AG08396 (cell line): ENCODE measurements around the gene PFDN2.

ENCODE experiments used
- DNase-seq: peaks from one replicate; pipeline ENCODE4 v3.0.0; 2012; ENCODE audit warnings: low spot score, mixed read lengths

The PFDN2 gene, protein sequence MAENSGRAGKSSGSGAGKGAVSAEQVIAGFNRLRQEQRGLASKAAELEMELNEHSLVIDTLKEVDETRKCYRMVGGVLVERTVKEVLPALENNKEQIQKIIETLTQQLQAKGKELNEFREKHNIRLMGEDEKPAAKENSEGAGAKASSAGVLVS

DNA sequence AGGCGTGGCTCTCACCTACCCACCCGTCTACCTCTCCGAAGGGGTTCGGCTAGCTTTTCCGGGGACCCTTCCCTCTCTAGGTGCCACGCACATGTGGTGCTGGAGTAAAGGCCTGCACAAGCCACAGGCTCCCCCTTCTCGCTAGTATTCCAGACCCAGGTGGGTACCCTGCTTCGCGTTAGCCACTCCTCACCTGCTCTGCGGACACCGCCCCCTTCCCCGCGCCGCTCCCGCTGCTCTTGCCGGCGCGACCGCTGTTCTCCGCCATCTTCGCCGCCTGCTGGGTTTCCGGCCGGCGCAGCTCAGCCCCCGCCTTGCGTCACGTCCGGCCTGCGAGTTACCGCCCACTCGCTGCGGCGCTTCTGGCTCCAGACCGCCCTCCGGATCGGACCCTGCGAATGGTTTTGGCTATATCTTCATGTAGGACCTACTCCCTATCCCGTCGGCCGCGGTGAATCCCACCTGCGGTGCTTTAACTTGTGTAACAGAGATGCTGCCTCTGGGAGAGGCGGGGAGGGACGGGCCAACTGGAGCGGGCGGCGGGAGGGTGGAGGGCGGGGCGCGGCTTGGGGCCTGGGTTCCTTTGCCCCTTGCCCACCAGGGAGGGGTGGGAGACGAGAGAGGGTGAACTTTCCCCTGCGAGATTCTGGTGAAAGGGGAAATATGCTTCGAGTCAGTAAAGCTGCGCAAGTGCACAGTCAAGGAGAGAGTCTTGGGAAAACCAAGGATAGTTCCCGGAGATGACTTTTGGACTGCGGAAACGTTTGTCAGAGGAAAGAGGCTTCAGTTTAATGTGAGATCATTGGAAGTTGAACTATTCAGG is at the start of gene PFDN2, which contains the start of gene NIT1:
PFDN2 (minus strand) TSS at position 279 of the 823 bp plus-strand sequence; CDS start at position 268, 11 bp downstream.
NIT1 (plus strand) TSS at position 347 of the 823 bp plus-strand sequence; CDS start at position 419, 72 bp downstream.
- peak; percentile 94 for DNase-seq

GRCh38 chr1:161166669-161167548 is 49.1 kb upstream of the PFDN2 start:
- DNase-seq = no peak

- DNase-seq = peak; percentile 91
Observed at GRCh38 chr1:161165742-161166668, 48.2 kb upstream of the PFDN2 start, which contains the start of gene PPOX. Gene PPOX (plus strand): TSS chr1:161166426. CDS start chr1:161166848, 422 bp downstream.

- DNase-seq = no peak
Observed at GRCh38 chr1:161164901-161165610, 47.2 kb upstream of the PFDN2 start.

GRCh38 chr1:161163793-161164192 is 46.0 kb upstream of the PFDN2 start:
- DNase-seq = no peak

DNA sequence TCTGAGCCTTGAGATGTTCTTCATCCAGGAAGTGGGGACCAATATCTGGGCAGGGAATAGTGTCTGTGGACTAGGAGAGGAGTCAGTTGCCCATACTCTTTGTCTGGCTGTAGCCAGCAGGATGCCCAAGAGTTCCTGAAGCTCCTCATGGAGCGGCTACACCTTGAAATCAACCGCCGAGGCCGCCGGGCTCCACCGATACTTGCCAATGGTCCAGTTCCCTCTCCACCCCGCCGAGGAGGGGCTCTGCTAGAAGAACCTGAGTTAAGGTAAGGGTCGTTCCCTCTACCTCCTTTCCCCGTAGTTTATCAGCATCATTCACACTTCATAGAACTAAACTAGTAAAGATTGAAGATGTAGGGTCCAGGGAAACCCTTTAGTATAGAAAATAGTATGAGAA is 45.0 kb upstream of the PFDN2 start:
- DNase-seq = no peak

- no peak for DNase-seq
Observed at GRCh38 chr1:161162052-161162451, 44.2 kb upstream of the PFDN2 start.

DNA sequence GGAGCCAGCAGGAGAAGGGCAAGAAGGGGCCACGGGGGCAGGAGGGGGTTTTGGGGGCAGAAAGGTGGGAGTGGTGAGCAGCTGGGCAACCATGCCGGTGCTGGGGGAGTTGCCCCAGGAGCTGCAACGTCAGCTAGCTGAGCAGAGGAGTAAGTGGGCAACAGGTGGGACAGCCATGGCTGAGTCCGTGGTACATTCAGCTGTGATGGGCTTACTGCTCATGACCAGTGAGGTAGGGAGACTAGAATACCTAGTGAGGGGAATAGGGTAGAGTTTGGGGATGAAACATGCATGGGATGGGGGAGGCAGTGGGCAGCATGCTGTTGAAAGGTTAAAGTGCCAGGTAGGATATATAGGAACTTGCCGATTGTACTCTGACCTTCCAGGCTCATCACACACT is 43.8 kb upstream of the PFDN2 start:
- no peak for DNase-seq

DNA sequence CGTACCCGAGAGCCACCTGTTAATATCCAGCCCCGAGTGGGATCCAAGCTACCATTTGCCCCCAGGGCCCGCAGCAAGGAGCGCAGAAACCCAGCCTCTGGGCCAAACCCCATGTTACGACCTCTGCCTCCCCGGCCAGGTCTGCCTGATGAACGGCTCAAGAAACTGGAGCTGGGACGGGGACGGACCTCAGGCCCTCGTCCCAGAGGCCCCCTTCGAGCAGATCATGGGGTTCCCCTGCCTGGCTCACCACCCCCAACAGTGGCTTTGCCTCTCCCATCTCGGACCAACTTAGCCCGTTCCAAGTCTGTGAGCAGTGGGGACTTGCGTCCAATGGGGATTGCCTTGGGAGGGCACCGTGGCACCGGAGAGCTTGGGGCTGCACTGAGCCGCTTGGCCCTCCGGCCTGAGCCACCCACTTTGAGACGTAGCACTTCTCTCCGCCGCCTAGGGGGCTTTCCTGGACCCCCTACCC is 42.9 kb upstream of the PFDN2 start:
- DNase-seq = no peak

DNA sequence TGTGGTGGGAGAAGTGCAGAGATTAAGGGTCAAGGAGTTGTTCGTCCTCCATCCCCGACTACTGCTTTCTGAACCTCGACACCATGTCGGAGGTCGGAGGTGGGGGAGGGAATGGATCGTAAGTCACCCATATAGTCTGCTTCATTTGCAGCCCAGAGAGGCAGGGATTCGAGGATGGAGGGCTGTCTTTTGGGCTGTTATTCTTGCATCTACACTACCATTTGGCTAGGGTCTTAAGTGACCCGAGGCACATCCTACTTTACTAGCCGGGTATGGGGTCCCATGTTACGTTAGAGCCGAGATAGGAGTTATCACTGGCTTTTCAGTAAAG is 42.0 kb upstream of the PFDN2 start:
- no peak for DNase-seq

DNA sequence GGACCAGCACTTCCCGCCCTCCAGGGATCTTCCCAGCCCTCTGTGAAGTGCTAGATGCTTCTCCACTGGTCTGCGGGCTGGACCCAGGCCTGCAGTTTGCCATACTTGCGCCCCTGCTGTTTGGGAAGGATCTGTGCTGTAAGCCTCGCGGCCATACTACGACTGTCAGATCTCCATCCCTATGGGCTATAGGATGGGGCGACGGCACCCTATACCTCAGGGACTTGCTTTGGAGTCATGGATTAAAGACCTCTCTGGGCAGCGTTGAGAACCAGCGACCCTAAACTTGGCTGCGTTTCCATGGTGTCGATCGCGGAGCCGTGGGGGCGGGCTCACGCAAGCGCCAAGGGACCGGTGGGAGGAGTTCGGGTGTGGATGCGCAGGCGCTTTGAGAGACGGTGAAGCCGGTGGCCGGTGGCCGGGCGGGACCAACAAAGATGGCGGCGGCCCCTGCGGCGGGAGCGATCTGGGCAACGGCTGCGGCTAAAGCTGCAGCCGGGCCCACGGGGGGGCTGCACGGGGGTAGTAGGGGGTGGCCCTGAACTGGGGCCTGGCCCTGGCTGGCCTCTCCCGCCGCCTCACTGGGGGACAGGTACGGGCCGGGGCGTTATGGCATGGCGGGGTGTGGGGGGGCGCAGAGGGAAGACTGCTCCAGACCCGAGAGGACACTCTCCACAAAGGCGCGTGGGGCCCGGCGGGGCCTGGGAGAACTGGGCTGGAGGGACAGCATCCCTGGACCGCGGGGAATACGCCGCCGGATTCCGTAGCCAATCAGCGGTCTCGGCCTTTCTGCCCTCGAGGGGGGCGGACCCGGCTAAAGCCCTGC is 41.5 kb upstream of the PFDN2 start, which contains the start of gene USP21:
USP21 (plus strand) TSS at position 414 of the 826 bp plus-strand sequence. CDS start 1,141 bp downstream, outside the sequence.
- DNase-seq = peak; percentile 98

GRCh38 chr1:161158316-161159010 is 40.6 kb upstream of the PFDN2 start:
- no peak for DNase-seq

GRCh38 chr1:161157867-161158266 is 40.0 kb upstream of the PFDN2 start:
- no peak for DNase-seq

DNA sequence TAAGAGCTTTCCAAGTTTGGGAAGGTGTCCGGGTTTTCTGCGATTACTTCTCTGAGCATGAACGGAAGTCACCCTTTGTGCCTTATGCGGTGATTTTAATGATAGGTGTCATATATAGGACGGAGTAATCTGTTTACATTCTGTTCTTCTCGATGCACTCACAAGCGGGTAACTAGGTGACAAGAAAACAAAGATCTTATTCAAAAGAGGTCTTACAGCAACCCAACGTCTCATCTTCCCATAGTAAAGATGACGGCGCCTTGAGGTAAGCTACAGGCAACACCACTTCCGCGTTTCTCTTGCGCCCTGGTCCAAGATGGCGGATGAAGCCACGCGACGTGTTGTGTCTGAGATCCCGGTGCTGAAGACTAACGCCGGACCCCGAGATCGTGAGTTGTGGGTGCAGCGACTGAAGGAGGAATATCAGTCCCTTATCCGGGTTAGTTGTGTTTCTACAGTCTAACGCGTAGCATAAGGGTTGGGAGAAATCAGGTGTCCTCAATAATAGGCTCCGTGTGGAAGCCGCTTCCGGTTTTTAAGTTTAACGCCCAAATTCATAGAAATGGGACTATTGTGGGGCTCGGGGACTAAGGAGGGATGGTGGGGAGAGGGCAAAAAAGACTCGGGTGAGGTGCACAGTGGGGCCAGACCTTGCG is 36.0 kb upstream of the PFDN2 start, which contains the start of gene UFC1:
UFC1 (plus strand) TSS at position 297 of the 656 bp plus-strand sequence; CDS start at position 317, 20 bp downstream.
- peak; percentile 84 for DNase-seq

- DNase-seq = no peak
Observed at GRCh38 chr1:161153176-161153575, 35.3 kb upstream of the PFDN2 start.

DNA sequence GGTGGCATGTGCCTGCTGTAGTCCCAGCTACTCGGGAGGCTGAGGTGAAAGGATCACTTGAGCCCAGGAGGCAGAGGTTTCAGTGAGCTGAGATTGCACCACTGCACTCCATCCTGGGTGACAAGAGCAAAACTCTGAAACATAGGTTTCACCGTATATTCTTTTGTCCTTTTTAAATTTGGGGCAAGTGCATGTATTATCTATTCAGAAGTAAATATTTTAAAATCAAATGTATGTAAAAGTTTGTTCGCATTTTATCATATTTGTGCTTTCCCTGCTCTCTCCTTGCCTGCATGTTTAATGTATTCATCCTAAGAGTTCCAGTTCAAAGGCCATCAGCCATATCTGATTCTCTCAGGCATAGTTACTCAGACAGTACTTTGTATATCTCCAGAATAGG is 28.0 kb upstream of the PFDN2 start:
- DNase-seq = no peak

GRCh38 chr1:161140755-161141400 is 23.0 kb upstream of the PFDN2 start:
- no peak for DNase-seq

- DNase-seq = peak; percentile 71
Observed at GRCh38 chr1:161139766-161140165, 21.9 kb upstream of the PFDN2 start.
